ENCODE data around the gene GSTA3. TPM values are rescaled to one million over a fixed set of nuclear protein-coding genes. Genes with fewer than 3 reads are reported as not detected.

GSTA3 gene
- total and polyA plus RNA-seq, 2 of the 13 experiments (the other 11 are each of a cell fraction or from before 2014, with no cell fraction given) = not detected

- in situ Hi-C loops (cut with HindIII; ENCODE audit: extremely low pct_ligation_motif_present, low pct_unique_long_range_greater_than_20kb) (no loop called here), intact Hi-C loops (cut with micrococcal nuclease; ENCODE audit: unreplicated experiment) (no loop called here)
- Histone ChIP-seq H2AFZ (ENCODE audit: low read length) (no peak overlapping the region), H3K4me3 (replicated peaks in 1 of 3; ENCODE audit: insufficient read depth in 1 of 3, low read depth in 2 of 3, low read length in 3 of 3) (no peak overlapping the region), H4K20me1 (ENCODE audit: insufficient read depth, low read length) (no peaks in the 10 kb centered on the region), H3K4me2 (ENCODE audit: low read depth, low read length) (no peak overlapping the region), H3K27ac (ENCODE audit: extremely low read length, insufficient read depth, low read length) (no peak overlapping the region), H3K36me3 (replicated peaks in 1 of 2; ENCODE audit: control insufficient read depth in 1 of 2, insufficient read depth in 2 of 2, low read length in 2 of 2) (no peaks in the 10 kb centered on the region), H3K9ac (ENCODE audit: insufficient read depth, low read depth, low read length) (no peak overlapping the region), H3K4me1 (ENCODE audit: insufficient read depth, low read length) (peaks cover 10% of the 10 kb centered on the region; the same call in 1 of the 2 replicates), H3K79me2 (ENCODE audit: insufficient read depth, low read length) (no peaks in the 10 kb centered on the region), H3K27me3 (ENCODE audit: control insufficient read depth in 1 of 2, insufficient read depth in 2 of 2, low read length in 2 of 2) (0 out of 5 replicates have a peak, but pooled peaks cover 0 to 7% of the 10 kb centered on the region in 2 experiments), H3K9me3 (ENCODE audit: low read length) (no peaks in the 10 kb centered on the region)
- DNase-seq (ENCODE audit: low spot score) (no peak), ATAC-seq (peak; percentile 46), FAIRE-seq (no peak)
- BruUV-seq (replicated peaks) = no TSS peak
- ChIA-PET CTCF (ENCODE audit: low intra/inter-chr PET ratio, low total read pairs) (no interaction called here), POLR2A (no interaction called here)
- 18% methylated on average over 4 of the region's 4 CpGs for WGBS (ENCODE audit: low lambda C conversion rate)
- TF ChIP-seq ZFP82 (CRISPR knock-in tag; IDR thresholded peaks at IDR 0.05; ENCODE audit: borderline replicate concordance) (no peak), HNRNPLL (IDR thresholded peaks at IDR 0.05; ENCODE audit: low read depth, low read length, poor library complexity, severe bottlenecking) (no peak), RARA (CRISPR knock-in tag; IDR thresholded peaks at IDR 0.05) (no peak), ZNF670 (CRISPR knock-in tag; IDR thresholded peaks at IDR 0.05; ENCODE audit: borderline replicate concordance) (no peak), ISL2 (CRISPR knock-in tag; IDR thresholded peaks at IDR 0.05) (no peak), NRL (CRISPR knock-in tag; IDR thresholded peaks at IDR 0.05; ENCODE audit: borderline replicate concordance) (no peak), HBP1 (CRISPR knock-in tag; IDR thresholded peaks at IDR 0.05; ENCODE audit: low read depth) (no peak), GLMP (CRISPR knock-in tag; IDR thresholded peaks at IDR 0.05; ENCODE audit: borderline replicate concordance) (no peak), ZSCAN25 (CRISPR knock-in tag; IDR thresholded peaks at IDR 0.05) (no peak), ZNF280B (CRISPR knock-in tag; IDR thresholded peaks at IDR 0.05; ENCODE audit: borderline replicate concordance) (no peak), GATA4 (IDR thresholded peaks at IDR 0.05; ENCODE audit: borderline replicate concordance, low read depth) (no peak), RFXAP (CRISPR knock-in tag; IDR thresholded peaks at IDR 0.05; ENCODE audit: borderline replicate concordance) (no peak), SRSF9 (IDR thresholded peaks at IDR 0.05; ENCODE audit: borderline replicate concordance, insufficient read depth, low read depth, low read length, poor library complexity, severe bottlenecking) (no peak)
Observed at GRCh38 chr6:52942221-52942620, 32.7 kb upstream of the GSTA3 start.

Data from HepG2 (cell line).